Neural cell (in vitro differentiated cells): ENCODE data around the gene KLHL2. TPM values are rescaled to one million over a fixed set of nuclear protein-coding genes. Genes with fewer than 3 reads are reported as not detected.

Source experiments
- H2AFZ ChIP-seq: fragments of 200-600, 300-800 bp; sonication (generic), shearing (Covaris generic); 2 replicates; pipeline ENCODE4 v1.6.0; 2014; ENCODE audit warnings: low read depth, mild to moderate bottlenecking, antibody characterized with exemption, low read length, moderate library complexity
- H3F3A ChIP-seq: fragments of 200-600 bp; shearing (Covaris generic); 2 replicates; pipeline ENCODE4 v1.6.1; 2016; ENCODE audit warnings: mild to moderate bottlenecking, moderate library complexity, mixed read lengths, antibody characterized with exemption, low read length; ENCODE audit not compliant: insufficient read depth, poor library complexity, severe bottlenecking
- H3K27ac ChIP-seq: fragments of 200-600, 300-800 bp; sonication (generic), shearing (Covaris generic); 2 replicates; pipeline ENCODE4 v1.5.1; 2014; ENCODE audit warnings: mild to moderate bottlenecking, low read length, moderate library complexity
- H3K27me3 ChIP-seq: fragments of 300-800, 200-600 bp; sonication (generic), shearing (Covaris generic); 2 replicates; pipeline ENCODE4 v1.6.0; 2014; ENCODE audit warnings: mild to moderate bottlenecking, low read depth, low read length, moderate library complexity; ENCODE audit not compliant: insufficient read depth
- H3K36me3 ChIP-seq: fragments of 300-800, 200-600 bp; sonication (generic), shearing (Covaris generic); 2 replicates; pipeline ENCODE4 v1.5.1; 2014; ENCODE audit warnings: mild to moderate bottlenecking, antibody characterized with exemption, low read length, moderate library complexity; ENCODE audit not compliant: insufficient read depth
- H3K4me2 ChIP-seq: fragments of 300-800, 200-600 bp; sonication (generic), shearing (Covaris generic); 2 replicates; pipeline ENCODE4 v1.6.0; 2014; ENCODE audit warnings: mild to moderate bottlenecking, low read length
- H3K4me3 ChIP-seq: fragments of 300-800, 200-600 bp; sonication (generic), shearing (Covaris generic); 2 replicates; pipeline ENCODE4 v1.5.1; 2014; ENCODE audit warnings: mild to moderate bottlenecking, low read length, moderate library complexity
- H3K79me2 ChIP-seq: fragments of 200-600 bp; shearing (Covaris generic); replicated peaks from 2 replicates; pipeline ENCODE4 v1.6.0; 2014; ENCODE audit warnings: mild to moderate bottlenecking, low read length, moderate library complexity; ENCODE audit not compliant: insufficient read depth
- H3K9ac ChIP-seq: fragments of 300-800, 200-600 bp; sonication (generic), shearing (Covaris generic); 2 replicates; pipeline ENCODE4 v1.6.1; 2016; ENCODE audit warnings: mild to moderate bottlenecking, low read length, mixed read lengths
- H3K9me2 ChIP-seq: fragments of 200-600 bp; shearing (Covaris generic); 2 replicates; pipeline ENCODE4 v1.6.1; 2016; ENCODE audit warnings: mild to moderate bottlenecking, low read length, mixed read lengths; ENCODE audit not compliant: insufficient read depth
- H3K9me3 ChIP-seq: fragments of 200-600, 300-800 bp; sonication (generic), shearing (Covaris generic); 2 replicates; pipeline ENCODE4 v1.6.1; 2016; ENCODE audit warnings: mild to moderate bottlenecking, mixed run types, low read length, moderate library complexity, mixed read lengths
- H4K20me1 ChIP-seq: fragments of 200-600 bp; shearing (Covaris generic); 2 replicates; pipeline ENCODE4 v1.6.1; 2016; ENCODE audit warnings: mild to moderate bottlenecking, mixed run types; ENCODE audit not compliant: insufficient read depth
- CTCF ChIP-seq: fragments of 450-650 bp; IDR thresholded peaks from 2 replicates; pipeline ENCODE4 v1.5.1; 2014; ENCODE audit warnings: antibody characterized with exemption, mild to moderate bottlenecking, moderate library complexity; ENCODE audit not compliant: poor library complexity, severe bottlenecking
- EP300 ChIP-seq: fragments of 450-650 bp; conservative IDR thresholded peaks from 2 replicates; pipeline ENCODE4 v1.6.1; 2014; ENCODE audit warnings: antibody characterized with exemption, mild to moderate bottlenecking, moderate library complexity; ENCODE audit not compliant: poor library complexity, severe bottlenecking
- EZH2 ChIP-seq: fragments of 200-600, 300-800 bp; shearing (Covaris generic), sonication (generic); IDR thresholded peaks from 2 replicates; pipeline ENCODE4 v1.6.1; 2014; ENCODE audit warnings: antibody characterized with exemption, low read length, borderline replicate concordance, mild to moderate bottlenecking; ENCODE audit not compliant: insufficient read depth, poor library complexity, severe bottlenecking
- MXI1 ChIP-seq: fragments of 450-650 bp; conservative IDR thresholded peaks from 2 replicates; pipeline ENCODE4 v1.6.1; 2014; ENCODE audit warnings: antibody characterized with exemption, mild to moderate bottlenecking; ENCODE audit not compliant: poor library complexity, severe bottlenecking
- POLR2AphosphoS5 ChIP-seq: IDR thresholded peaks from 2 replicates; pipeline ENCODE4 v1.6.1; 2012
- RAD21 ChIP-seq: fragments of 450-650 bp; conservative IDR thresholded peaks from 2 replicates; pipeline ENCODE4 v1.6.1; 2014; ENCODE audit warnings: antibody characterized with exemption, mild to moderate bottlenecking, moderate library complexity
- SMC3 ChIP-seq: fragments of 450-650 bp; conservative IDR thresholded peaks from 2 replicates; pipeline ENCODE4 v1.6.1; 2014; ENCODE audit warnings: antibody characterized with exemption, mild to moderate bottlenecking, moderate library complexity; ENCODE audit not compliant: poor library complexity
- TAF1 ChIP-seq: IDR thresholded peaks from 2 replicates; pipeline ENCODE4 v1.6.1; 2012; ENCODE audit warnings: low read depth
- polyA plus RNA-seq: library from polyadenylated mRNA; depleted of rRNA; stranded (reverse); fragments of >200 nt; gene quantifications from 2 replicates; pipeline ENCODE4 v1.2.3, GENCODE V29; 2014
- TF ChIP-seq, protein P1 (sequence below): IDR thresholded peaks from 2 replicates; pipeline ENCODE4 v1.6.1; 2012; ENCODE audit warnings: borderline replicate concordance

The KLHL2 gene
- polyA plus RNA-seq, 1 donor from 2014 or later = 42.8 TPM

DNA sequence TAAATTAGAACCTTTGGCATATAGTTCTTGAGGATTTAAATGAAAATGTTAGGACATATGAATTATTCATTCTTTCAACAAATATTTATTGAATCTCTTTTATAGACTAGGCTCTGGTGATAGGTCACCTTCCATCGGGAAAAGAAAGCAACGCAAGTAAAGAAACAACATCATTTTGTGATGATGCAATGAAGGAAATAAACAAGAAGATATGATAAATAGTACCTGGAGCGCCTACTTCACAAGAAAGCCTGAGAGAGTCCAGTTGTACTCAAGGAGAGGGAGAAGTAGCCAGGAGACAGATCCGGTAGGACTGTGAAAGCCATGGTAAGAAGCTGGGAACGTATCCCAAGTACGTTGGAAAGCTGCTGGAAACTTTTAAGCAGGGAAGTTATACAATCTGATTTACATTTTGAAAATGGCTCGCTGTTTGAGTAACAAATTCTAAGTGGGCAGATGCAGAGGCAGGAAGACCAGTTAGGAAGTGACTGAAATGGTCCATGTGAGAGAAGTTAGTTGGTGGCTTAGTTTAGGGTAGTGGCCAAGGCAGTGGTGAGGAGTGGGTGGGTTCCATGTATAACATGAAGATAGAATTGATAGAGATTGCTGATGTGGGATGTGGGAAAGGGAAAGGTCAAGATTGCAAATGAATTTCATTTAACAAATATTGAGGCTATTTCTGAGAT, 153.8 kb downstream of the KLHL2 start:
- Histone ChIP-seq H3K27me3 (no peaks in the 10 kb centered on the region), H2AFZ (no peak overlapping the region), H3F3A (no peaks in the 10 kb centered on the region), H3K4me3 (no peak overlapping the region), H3K4me2 (no peak overlapping the region), H3K36me3 (no peaks in the 10 kb centered on the region), H3K9me2 (no peaks in the 10 kb centered on the region), H3K9me3 (no peaks in the 10 kb centered on the region), H3K79me2 (no peaks in the 10 kb centered on the region), H4K20me1 (no peaks in the 10 kb centered on the region), H3K27ac (no peak overlapping the region), H3K9ac (no peak overlapping the region)
- TF ChIP-seq, protein P1, sequence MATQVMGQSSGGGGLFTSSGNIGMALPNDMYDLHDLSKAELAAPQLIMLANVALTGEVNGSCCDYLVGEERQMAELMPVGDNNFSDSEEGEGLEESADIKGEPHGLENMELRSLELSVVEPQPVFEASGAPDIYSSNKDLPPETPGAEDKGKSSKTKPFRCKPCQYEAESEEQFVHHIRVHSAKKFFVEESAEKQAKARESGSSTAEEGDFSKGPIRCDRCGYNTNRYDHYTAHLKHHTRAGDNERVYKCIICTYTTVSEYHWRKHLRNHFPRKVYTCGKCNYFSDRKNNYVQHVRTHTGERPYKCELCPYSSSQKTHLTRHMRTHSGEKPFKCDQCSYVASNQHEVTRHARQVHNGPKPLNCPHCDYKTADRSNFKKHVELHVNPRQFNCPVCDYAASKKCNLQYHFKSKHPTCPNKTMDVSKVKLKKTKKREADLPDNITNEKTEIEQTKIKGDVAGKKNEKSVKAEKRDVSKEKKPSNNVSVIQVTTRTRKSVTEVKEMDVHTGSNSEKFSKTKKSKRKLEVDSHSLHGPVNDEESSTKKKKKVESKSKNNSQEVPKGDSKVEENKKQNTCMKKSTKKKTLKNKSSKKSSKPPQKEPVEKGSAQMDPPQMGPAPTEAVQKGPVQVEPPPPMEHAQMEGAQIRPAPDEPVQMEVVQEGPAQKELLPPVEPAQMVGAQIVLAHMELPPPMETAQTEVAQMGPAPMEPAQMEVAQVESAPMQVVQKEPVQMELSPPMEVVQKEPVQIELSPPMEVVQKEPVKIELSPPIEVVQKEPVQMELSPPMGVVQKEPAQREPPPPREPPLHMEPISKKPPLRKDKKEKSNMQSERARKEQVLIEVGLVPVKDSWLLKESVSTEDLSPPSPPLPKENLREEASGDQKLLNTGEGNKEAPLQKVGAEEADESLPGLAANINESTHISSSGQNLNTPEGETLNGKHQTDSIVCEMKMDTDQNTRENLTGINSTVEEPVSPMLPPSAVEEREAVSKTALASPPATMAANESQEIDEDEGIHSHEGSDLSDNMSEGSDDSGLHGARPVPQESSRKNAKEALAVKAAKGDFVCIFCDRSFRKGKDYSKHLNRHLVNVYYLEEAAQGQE = no peak
- TF ChIP-seq POLR2AphosphoS5 (no peak), TAF1 (no peak), MXI1 (no peak), SMC3 (no peak), EZH2 (no peak), RAD21 (no peak), CTCF (no peak)

GRCh38 chr4:165361810-165362209, 154.4 kb downstream of the KLHL2 start:
- H3K9me2 ChIP-seq = no peaks in the 10 kb centered on the region
- no peaks in the 10 kb centered on the region for H3F3A ChIP-seq
- H3K27me3 ChIP-seq = no peaks in the 10 kb centered on the region
- no peaks in the 10 kb centered on the region for H3K9me3 ChIP-seq
- H3K4me2 ChIP-seq = no peak overlapping the region
- no peaks in the 10 kb centered on the region for H3K79me2 ChIP-seq
- no peaks in the 10 kb centered on the region for H3K36me3 ChIP-seq
- H2AFZ ChIP-seq = no peak overlapping the region
- TF ChIP-seq, protein P1 = no peak
- TF ChIP-seq SMC3 = no peak
- no peak for TF ChIP-seq MXI1
- no peak for TF ChIP-seq POLR2AphosphoS5
- no peak for TF ChIP-seq RAD21
- no peak for TF ChIP-seq EZH2
- no peak for TF ChIP-seq TAF1
- TF ChIP-seq EP300 = no peak
- no peak for TF ChIP-seq CTCF
- no peak overlapping the region for H3K4me3 ChIP-seq
- no peaks in the 10 kb centered on the region for H4K20me1 ChIP-seq
- H3K27ac ChIP-seq = no peak overlapping the region
- H3K9ac ChIP-seq = no peak overlapping the region
